ENCODE data around the gene TPP1. TPM values are rescaled to one million over a fixed set of nuclear protein-coding genes. Genes with fewer than 3 reads are reported as not detected.

The TPP1 gene
- total and polyA plus RNA-seq, 5 donors = 52.6 to 98.3 (median 72.2) TPM

- Histone ChIP-seq H3K27me3 (ENCODE audit: control insufficient read depth, insufficient read depth) (no peaks in the 10 kb centered on the region), H3K27ac (ENCODE audit: low read length) (no peak overlapping the region), H3K4me3 (ENCODE audit: low read length) (no peak overlapping the region), H3K4me1 (ENCODE audit: control insufficient read depth, insufficient read depth, low read length) (no peaks in the 10 kb centered on the region), H3K9me3 (ENCODE audit: control insufficient read depth, low read length) (no peaks in the 10 kb centered on the region)
- DNase-seq (peak in 1 of 3 donors; percentile 73), ATAC-seq (peak; percentile 10 to 17)
- intact Hi-C loops (cut with DNase I) = no loop called here
- WGBS = 85% methylated on average over 19 of the region's 19 CpGs
Measured at GRCh38 chr11:6626971-6627761, 7.9 kb upstream of the TPP1 start.

- no peak overlapping the region for H3K4me3 ChIP-seq (ENCODE audit: low read length)
- no peaks in the 10 kb centered on the region for H3K27me3 ChIP-seq (ENCODE audit: control insufficient read depth, insufficient read depth)
- H3K9me3 ChIP-seq (ENCODE audit: control insufficient read depth, low read length) = no peaks in the 10 kb centered on the region
- 88% methylated on average over 17 of the region's 17 CpGs for WGBS
- no peak overlapping the region for H3K27ac ChIP-seq (ENCODE audit: low read length)
- no peaks in the 10 kb centered on the region for H3K4me1 ChIP-seq (ENCODE audit: control insufficient read depth, insufficient read depth, low read length)
- intact Hi-C loops (cut with DNase I) = no loop called here
- DNase-seq = no peak
- no peak for ATAC-seq
Measured at GRCh38 chr11:6625832-6626420, 6.7 kb upstream of the TPP1 start.

- DNase-seq (no peak), ATAC-seq (no peak)
- no peak overlapping the region for H3K27ac ChIP-seq (ENCODE audit: low read length)
- intact Hi-C loops (cut with DNase I) = no loop called here
- H3K9me3 ChIP-seq (ENCODE audit: control insufficient read depth, low read length) = no peaks in the 10 kb centered on the region
- no peaks in the 10 kb centered on the region for H3K27me3 ChIP-seq (ENCODE audit: control insufficient read depth, insufficient read depth)
- H3K4me1 ChIP-seq (ENCODE audit: control insufficient read depth, insufficient read depth, low read length) = no peaks in the 10 kb centered on the region
- no peak overlapping the region for H3K4me3 ChIP-seq (ENCODE audit: low read length)
- 94% methylated on average over 12 of the region's 12 CpGs for WGBS
Measured at GRCh38 chr11:6625156-6625831, 6.1 kb upstream of the TPP1 start.

- no peaks in the 10 kb centered on the region for H3K4me1 ChIP-seq (ENCODE audit: control insufficient read depth, insufficient read depth, low read length)
- H3K27me3 ChIP-seq (ENCODE audit: control insufficient read depth, insufficient read depth) = no peaks in the 10 kb centered on the region
- intact Hi-C loops (cut with DNase I) = no loop called here
- no peak overlapping the region for H3K4me3 ChIP-seq (ENCODE audit: low read length)
- DNase-seq (no peak), ATAC-seq (no peak)
- H3K27ac ChIP-seq (ENCODE audit: low read length) = no peak overlapping the region
- no peaks in the 10 kb centered on the region for H3K9me3 ChIP-seq (ENCODE audit: control insufficient read depth, low read length)
- 85% methylated on average over 31 of the region's 31 CpGs for WGBS
Measured at GRCh38 chr11:6623391-6624363, 4.5 kb upstream of the TPP1 start.

- DNase-seq = no peak
- intact Hi-C loops (cut with DNase I) = no loop called here
- Histone ChIP-seq H3K27me3 (ENCODE audit: control insufficient read depth, insufficient read depth) (no peaks in the 10 kb centered on the region), H3K4me1 (ENCODE audit: control insufficient read depth, insufficient read depth, low read length) (peaks cover 2% of the 10 kb centered on the region), H3K27ac (ENCODE audit: low read length) (no peak overlapping the region), H3K4me3 (ENCODE audit: low read length) (no peak overlapping the region), H3K9me3 (ENCODE audit: control insufficient read depth, low read length) (no peaks in the 10 kb centered on the region)
- ATAC-seq = no peak
- WGBS = 83% methylated on average over 24 of the region's 24 CpGs
Measured at GRCh38 chr11:6622261-6623171, 3.3 kb upstream of the TPP1 start.

- DNase-seq (no peak), ATAC-seq (no peak)
- 86% methylated on average over 16 of the region's 16 CpGs for WGBS
- H3K9me3 ChIP-seq (ENCODE audit: control insufficient read depth, low read length) = no peaks in the 10 kb centered on the region
- peaks cover 2% of the 10 kb centered on the region for H3K4me1 ChIP-seq (ENCODE audit: control insufficient read depth, insufficient read depth, low read length)
- no peak overlapping the region for H3K4me3 ChIP-seq (ENCODE audit: low read length)
- intact Hi-C loops (cut with DNase I) = no loop called here
- H3K27me3 ChIP-seq (ENCODE audit: control insufficient read depth, insufficient read depth) = no peaks in the 10 kb centered on the region
- no peak overlapping the region for H3K27ac ChIP-seq (ENCODE audit: low read length)
Measured at GRCh38 chr11:6621711-6622211, 2.5 kb upstream of the TPP1 start.

GRCh38 chr11:6620636-6621035 is 1.4 kb upstream of the TPP1 start:
- no peak for ATAC-seq
- no peak for DNase-seq
- intact Hi-C loops (cut with DNase I) = no loop called here
- Histone ChIP-seq H3K4me1 (ENCODE audit: control insufficient read depth, insufficient read depth, low read length) (peaks cover 2% of the 10 kb centered on the region), H3K27ac (ENCODE audit: low read length) (no peak overlapping the region), H3K27me3 (ENCODE audit: control insufficient read depth, insufficient read depth) (no peaks in the 10 kb centered on the region), H3K9me3 (ENCODE audit: control insufficient read depth, low read length) (no peaks in the 10 kb centered on the region), H3K4me3 (ENCODE audit: low read length) (no peak overlapping the region)
- 51% methylated on average over 1 of the region's 1 CpG for WGBS

GRCh38 chr11:6618117-6619003 is 862 bp downstream of the TPP1 start:
- H3K27me3 ChIP-seq (ENCODE audit: control insufficient read depth, insufficient read depth) = no peaks in the 10 kb centered on the region
- peak; percentile 15 to 27 for ATAC-seq
- DNase-seq = peak in 1 of 3 donors; percentile 69
- intact Hi-C loops (cut with DNase I) = no loop called here
- no peaks in the 10 kb centered on the region for H3K9me3 ChIP-seq (ENCODE audit: control insufficient read depth, low read length)
- WGBS = 8% methylated on average over 15 of the region's 15 CpGs
- H3K4me3 ChIP-seq (ENCODE audit: low read length) = peak overlapping the region; percentile 79
- peak overlapping the region; percentile 84 for H3K27ac ChIP-seq (ENCODE audit: low read length)
- H3K4me1 ChIP-seq (ENCODE audit: control insufficient read depth, insufficient read depth, low read length) = peaks cover 2% of the 10 kb centered on the region

- intact Hi-C loops (cut with DNase I) = no loop called here
- 77% methylated on average over 5 of the region's 5 CpGs for WGBS
- Histone ChIP-seq H3K4me1 (ENCODE audit: control insufficient read depth, insufficient read depth, low read length) (peaks cover 2% of the 10 kb centered on the region), H3K4me3 (ENCODE audit: low read length) (no peak overlapping the region), H3K27ac (ENCODE audit: low read length) (no peak overlapping the region), H3K9me3 (ENCODE audit: control insufficient read depth, low read length) (no peaks in the 10 kb centered on the region), H3K27me3 (ENCODE audit: control insufficient read depth, insufficient read depth) (no peaks in the 10 kb centered on the region)
- no peak for ATAC-seq
- DNase-seq = no peak
Measured at GRCh38 chr11:6617315-6617781, 1.9 kb downstream of the TPP1 start.

Data from right cardiac atrium (tissue), 5 donors.